Bone marrow (tissue), 2 donors: ENCODE results near the gene UBA52.

Source experiments
- DNase-seq, 2 donors: peaks; one replicate each; lab custom pipeline; 2025; lab: John Stamatoyannopoulos, UW

UBA52 gene

DNA sequence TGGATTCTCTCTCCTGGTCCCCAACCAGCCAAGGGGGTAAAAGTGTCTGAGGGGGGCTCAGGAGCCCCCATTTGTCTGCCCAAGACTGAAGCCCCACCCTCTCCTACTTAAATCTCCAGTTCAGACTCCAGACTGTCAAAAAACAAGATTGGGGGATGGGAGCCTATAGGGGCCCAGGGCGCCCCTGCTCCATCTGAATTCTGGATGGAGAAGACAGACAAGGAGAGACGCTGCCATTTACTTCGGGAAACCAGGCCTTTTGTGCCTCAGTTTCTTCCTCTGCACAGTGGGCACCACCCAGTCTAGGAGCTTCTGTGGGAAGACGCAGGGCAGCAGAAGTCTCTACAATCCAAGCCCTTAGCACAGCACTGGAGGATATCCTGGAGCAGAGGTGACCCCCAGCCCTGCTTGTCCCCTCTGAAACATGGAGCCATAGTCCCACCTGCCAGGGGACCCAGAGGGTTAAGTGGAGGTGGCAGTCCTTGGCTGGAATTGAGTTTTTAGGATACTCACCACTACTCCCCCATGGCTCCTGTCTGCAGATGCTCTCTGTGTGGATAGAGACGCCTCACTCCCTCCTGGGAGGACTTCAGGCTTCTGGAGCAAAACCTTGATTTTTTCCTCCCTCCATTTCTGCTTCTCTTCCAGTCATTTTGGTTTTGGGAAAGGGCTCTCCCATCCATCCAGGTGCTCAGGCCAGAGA is 36.6 kb downstream of the UBA52 start:
- no peak for DNase-seq

DNA sequence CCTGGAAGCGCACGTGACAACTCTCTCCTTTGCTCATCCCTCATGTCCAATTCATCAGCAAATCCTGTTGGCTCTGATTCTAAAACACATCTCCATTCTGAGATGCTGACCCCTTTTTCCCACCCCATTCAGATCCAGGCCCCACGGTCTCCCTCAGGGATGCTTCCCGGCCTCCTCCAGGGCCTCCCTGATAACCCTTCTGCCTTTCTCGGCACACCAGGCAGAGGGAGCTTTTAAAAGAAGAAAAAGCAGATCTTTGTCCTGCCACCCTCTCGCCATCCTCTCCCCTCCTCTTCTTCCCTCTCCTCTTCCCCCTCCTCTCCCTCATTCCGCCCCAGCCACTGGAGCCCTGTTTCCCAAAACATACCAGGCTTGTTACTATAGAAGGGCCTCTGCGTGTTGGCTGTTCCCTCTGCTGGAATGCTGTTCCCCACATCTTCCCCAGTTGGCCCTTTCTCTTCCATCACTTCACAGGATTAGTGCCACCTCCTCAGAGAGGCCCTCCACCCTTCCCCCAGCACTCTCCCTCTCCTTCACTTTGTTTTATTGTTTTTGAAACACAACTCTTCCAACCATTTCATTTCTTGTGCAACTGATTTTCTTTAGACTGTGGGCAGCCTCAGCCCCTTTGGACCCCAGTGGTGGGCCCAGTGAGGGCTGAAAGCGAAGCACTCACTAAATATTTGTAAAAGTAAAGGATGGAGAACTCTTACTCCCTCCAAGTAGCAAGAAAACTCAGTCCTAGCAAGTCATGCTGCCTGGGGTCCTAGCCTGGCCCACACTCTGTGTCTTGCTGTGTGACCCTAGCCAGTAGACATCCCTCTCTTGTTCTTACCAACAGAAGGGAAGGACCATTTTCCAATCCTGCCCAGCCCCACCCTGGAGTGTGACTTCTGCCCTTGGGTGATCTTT is 37.4 kb downstream of the UBA52 start:
- no peak for DNase-seq

DNA sequence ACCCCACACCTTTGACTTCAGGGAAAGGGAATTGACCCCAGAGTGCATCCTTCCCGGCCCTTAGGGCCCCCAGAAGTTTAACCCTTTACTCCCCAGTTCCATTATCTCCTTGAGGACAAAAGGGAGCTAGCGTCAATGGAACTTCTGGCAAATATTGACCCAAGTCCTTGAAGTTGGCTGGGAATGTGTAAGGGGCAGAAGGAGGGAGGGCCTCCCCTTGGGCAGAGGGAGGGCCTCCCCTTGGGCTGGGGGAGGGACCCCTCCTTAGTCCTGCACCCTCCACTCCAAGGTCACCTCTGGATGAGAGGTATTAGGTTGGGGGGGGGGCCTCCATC is 38.0 kb downstream of the UBA52 start:
- DNase-seq = no peak

DNA sequence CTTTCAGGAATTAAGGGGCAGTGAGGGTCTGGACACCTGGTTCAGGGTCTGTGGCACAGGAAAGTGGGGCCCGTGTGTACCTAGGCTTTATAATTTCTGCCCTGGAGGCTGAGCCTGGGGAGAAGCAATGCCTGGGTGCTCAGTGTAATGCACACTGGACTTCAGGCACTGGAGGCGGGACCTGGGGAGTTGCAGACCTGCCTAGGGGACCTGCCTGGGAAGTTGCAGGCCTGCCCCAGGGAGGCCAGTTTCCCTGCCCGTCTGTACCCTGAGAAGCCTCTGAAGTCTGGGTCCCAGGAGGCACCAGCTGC is 38.5 kb downstream of the UBA52 start:
- no peak for DNase-seq

DNA sequence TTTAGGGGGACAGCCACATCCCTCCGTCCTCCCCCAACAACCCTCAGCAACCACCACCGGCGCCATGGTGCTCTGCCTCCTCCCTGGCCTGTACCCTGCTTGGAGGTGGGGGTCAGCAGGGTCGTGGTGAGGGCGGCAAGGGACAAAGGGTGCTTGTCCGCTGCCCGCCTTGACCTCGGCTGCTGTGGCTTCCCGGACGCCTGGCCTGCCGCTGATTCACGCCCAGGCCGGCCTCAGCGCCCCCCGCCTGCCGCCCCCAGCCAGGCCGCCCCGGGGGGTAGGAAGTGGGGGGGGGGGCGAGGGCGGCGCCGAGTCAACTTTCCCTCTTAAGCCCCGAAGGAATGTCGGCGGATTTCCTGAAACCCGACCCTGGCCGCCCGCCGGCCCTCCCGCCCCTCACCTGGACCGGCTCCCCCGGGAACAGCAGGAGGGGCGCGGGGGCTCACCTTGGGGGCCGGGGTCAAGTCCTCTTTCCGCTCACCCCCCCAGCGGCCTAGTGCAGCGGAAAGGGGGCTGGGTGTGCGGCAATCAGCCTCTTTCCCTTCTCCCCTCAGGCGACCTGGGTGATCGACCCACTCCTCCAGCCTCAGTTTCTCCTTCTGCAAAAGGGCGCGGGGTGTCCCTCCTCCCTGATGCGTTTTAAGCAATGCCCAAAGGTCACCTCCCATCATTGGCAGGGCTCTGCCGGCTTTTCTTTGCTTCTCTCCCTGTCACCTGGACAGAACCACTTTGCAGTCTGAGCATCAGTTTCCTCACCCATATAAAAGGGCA is 39.1 kb downstream of the UBA52 start:
- no peak for DNase-seq

DNA sequence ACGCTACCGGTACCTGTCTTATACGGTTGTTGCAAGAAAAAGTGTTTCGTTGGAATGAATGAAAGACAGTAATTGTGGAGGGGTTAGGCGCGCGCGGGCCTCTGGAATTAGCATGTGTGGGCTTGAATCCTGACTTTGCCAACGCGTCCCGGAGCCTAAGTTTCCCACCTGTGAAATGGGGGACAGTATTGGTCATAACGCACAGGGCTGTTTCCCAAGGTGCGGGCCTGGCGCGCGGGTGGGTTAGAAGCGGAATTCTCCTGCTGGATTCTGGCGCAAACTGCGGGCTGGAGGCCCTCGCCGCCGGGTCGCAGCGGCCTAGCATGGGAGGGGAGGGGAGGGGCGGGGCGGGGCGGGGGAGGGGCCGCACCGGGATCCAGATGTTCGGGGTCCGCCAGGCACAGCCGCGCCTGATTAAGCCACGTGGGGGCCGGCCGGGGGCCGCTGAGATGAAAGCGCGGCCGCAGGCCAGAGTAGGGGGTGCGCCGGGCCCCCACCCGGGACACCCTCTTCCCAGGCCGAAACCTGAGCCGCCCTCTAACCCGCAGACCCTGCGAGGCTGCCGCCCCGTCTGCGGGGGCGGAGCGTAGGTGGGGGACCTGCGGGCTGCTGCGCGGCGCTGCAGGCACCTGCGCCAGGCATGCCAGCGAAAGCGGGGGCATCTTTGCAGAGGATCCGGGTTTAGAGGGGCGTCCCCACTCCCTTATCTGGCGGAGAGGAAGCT is 39.8 kb downstream of the UBA52 start:
- DNase-seq = no peak

DNA sequence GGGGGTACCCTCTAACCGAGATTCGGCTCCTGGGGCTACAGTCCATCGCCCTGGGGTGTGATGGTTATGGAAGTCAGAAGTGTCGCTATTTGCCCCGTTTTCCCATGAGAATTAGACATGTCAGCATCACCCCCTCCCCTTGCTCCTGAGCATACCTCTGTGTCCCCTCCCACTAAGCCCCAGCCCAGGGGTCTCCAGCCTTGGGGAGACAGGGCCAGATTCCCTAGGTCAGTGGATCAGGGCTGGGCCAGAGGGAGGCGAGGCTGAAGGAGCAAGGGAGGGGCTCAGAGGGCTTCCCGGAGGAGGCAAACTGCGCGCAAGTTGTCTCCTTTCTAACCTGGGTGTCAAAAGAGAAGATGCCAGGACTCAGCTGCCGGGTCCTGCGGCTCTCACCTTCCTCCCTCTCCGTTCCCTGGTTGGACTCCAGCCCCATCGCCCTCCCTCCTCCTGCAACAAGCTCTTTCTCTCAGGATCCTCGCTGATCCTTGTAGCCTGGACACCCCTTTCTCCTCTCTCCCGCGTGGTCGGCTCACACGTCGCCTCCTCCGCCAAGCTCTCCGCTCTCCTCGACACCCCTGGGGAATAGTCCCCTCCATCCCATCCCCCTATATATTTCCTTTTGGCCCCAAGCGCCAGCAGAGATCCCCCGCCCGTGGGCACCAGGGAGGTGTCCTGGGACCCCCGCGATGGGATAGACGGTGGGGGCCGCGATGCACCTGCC is 40.6 kb downstream of the UBA52 start:
- DNase-seq = no peak

DNA sequence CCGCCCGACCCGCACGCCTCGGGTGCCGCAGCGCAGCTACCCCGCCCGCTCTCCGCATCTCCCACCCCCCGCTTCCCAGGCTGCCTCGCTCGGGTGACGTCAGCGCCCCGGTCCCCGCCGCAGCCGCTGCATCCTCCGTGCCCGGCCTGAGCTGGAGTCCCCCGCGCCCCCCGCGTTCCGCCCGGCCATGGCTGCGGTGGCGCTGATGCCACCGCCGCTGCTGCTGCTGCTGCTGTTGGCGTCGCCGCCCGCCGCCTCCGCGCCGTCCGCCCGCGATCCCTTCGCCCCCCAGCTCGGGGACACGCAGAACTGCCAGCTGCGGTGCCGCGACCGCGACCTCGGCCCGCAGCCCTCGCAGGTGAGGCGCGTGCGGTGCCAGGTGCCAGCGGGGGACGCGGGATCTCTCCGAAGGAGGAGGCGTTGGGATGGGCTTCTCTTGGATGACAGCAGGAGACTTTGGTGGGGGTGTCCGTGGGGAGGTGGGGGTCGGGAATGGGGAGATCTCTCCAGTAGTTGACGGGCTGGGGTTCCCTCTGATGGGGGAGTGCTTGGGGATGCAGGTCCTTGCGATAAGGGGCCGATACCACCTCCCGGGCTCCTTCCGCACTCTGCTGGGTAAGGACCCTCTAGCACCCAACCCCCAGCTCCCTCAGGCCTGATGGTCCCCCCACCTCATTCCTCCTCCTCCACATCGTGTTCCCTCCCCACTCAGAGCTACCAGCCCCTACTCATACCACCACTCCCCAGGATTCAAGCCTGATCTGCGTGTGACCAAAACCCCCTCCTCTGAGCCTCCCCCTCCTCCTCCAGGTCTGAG is 41.3 kb downstream of the UBA52 start, which contains the start of gene TMEM59L:
TMEM59L (plus strand) TSS at position 99 of the 817 bp plus-strand sequence; CDS start at position 188, 89 bp downstream.
- DNase-seq = no peak

DNA sequence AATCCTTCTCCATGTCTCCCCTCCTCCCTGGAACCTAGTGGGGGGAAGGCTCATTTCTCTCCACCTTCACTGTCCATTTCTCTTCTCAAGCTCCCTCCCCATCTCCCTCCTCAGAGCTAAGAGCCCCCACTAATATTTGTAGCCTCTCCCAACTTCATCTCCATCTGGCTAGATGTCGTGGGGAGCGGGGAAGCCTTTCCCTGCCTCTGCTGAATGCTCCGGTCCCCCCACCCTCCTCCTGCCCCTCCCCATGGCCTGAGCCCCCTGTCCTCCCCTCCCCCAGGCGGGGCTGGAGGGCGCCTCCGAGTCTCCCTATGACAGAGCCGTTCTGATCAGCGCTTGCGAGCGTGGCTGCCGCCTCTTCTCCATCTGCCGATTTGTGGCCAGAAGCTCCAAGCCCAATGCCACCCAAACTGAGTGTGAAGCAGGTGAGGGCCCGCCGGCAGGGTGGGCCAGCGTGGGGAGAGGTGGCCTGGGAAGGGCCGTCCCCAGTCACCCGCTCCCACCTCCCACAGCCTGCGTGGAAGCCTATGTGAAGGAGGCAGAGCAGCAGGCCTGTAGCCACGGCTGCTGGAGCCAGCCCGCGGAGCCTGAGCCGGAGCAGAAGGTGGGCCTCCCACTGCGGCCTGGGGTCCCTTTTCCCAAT is 42.1 kb downstream of the UBA52 start:
- no peak for DNase-seq

DNA sequence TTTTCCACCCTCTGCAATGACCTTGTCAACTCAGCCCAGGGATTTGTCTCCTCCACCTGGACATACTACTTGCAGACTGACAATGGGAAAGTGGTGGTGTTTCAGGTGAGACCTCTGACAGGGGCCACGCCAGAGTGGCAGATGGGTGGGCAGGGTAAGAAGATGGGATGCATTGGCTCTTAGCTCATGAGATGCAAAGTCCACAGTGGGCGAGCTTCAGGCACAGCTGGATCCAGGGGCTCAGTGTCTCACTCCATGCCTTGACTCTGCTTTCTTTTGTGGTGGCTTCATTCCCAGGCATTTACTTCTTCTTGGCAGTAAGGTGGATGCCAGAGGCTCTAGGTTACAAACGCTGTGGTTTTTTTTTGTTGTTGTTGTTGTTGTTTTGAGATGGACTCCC is 44.4 kb downstream of the UBA52 start:
- no peak for DNase-seq

DNA sequence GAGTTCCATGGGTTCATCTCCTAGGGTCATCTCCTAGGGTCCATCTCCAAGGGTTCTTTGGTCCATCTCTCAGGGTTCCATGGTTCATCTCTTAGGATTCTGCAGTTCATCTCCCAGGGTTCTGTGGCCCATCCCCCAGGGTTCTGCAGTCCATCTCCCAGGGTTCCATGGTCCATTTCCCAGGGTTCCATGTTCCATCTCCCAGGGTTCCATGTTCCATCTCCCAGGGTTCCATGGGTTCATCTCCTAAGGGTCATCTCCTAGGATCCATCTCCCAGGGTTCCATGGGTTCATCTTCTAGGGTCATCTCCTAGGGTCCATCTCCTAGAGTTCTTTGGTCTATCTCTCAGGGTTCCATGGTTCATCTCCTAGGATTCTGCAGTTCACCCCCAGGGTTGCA is 45.9 kb downstream of the UBA52 start:
- no peak for DNase-seq

DNA sequence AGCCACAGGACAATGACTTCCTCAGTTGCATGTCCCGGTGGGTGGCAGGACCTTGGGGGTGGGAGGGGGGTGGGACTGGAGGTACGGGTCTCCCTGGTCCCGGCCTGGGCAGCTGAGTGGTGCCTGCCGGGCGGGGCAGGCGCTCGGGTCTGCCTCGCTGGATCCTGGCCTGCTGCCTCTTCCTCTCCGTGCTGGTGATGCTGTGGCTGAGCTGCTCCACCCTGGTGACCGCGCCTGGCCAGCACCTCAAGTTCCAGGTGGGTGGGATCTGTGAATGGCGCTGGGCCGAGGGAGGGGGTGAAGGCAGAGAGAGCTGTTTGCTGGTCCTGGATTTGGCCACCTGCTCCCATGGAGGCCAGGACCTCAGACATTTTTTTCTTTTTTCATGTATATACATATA is 46.6 kb downstream of the UBA52 start:
- no peak for DNase-seq

DNA sequence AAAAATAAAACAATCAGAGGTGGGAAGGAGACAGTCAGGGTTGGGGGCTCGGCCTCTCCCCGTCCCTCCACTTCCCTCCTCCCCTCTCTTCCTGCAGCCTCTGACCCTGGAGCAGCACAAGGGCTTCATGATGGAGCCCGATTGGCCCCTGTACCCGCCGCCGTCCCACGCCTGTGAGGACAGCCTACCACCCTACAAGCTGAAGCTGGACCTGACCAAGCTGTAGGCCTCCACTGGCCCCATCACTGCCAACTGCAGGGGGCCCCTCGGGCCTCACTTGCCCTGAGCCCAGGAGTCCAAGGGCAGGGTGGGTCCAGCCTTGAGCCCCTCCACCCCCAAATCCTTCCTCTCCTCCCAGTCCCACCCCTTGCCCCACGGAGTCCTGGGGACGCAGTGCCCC is 48.7 kb downstream of the UBA52 start:
- no peak for DNase-seq

DNA sequence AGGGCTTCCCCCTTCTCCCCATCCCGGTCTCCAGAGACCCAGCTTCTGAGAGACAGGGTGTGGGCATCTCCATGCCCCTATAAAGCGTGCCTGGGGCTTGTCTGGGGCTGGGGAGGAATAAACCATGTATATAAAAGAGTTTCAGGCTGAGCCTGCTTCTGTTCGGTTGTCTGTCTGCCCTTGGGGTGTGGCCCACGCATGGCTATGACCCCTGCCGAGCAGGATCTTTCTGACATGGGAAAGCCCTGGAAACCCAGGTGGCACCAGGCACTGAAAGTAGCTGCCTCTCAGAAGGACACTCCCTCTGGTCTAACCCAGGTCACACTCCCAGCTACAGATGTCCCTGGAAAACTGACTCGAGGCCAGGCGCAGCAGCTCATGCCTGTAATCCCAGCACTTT is 49.2 kb downstream of the UBA52 start:
- no peak for DNase-seq

DNA sequence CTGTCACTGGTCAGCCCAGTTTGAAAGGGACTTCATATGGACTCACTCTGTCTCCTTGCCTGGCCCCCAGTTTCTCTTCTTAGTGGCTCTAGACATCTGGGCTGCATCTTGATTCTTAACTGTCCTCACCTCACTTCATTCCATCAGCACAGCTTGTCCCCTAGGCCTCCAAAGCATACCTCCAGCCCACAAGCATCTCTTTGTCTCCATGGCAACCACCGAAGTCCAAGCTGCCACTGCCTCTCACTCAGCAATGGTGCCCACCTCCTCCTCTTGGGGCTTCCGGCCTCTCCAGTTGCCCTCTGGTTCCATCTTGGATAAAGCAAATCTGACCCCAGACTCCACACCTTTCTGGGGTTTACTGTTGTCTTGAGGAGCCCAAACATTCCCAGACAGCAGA is 55.2 kb downstream of the UBA52 start:
- DNase-seq = no peak
